Measurements from ENCODE around the gene RILP. TPM values are rescaled to one million over a fixed set of nuclear protein-coding genes. Genes with fewer than 3 reads are reported as not detected.

RILP gene
- total RNA-seq, 8 experiments from 2014 or later, result 0.58 to 3.1 (median 1.6) TPM

- WGBS, 10 experiments, result 80 to 100% (median 93%) methylated on average over 1 to 7 of the region's 8 CpGs; no CpG with 5 or more reads in 2 of the 10 experiments
- Histone ChIP-seq H3K27ac (no peak overlapping the region), H3K4me3 (no peak overlapping the region), H3K4me1 (replicated peaks in 1 of 2) (no peaks in the 10 kb centered on the region)
- no peak for ATAC-seq (replicated peaks in 6 of 8)
- in situ Hi-C loops (cut with MboI; ENCODE audit: low pct_unique_long_range_greater_than_20kb in 2 of 9, low sequenced_read_pairs in 9 of 9, unreplicated experiment in 9 of 9), result no loop called here
Measured at GRCh38 chr17:1598399-1599095, 51.1 kb downstream of the RILP start.

GRCh38 chr17:1597861-1598342, 51.8 kb downstream of the RILP start:
- 80 to 100% (median 94%) methylated on average over 1 to 12 of the region's 14 CpGs; no CpG with 5 or more reads in 3 of the 10 experiments for WGBS, 10 experiments
- ATAC-seq (replicated peaks in 6 of 8), result no peak
- in situ Hi-C loops (cut with MboI; ENCODE audit: low pct_unique_long_range_greater_than_20kb in 2 of 9, low sequenced_read_pairs in 9 of 9, unreplicated experiment in 9 of 9), result no loop called here
- Histone ChIP-seq H3K4me1 (replicated peaks in 1 of 2) (no peaks in the 10 kb centered on the region), H3K4me3 (no peak overlapping the region), H3K27ac (no peak overlapping the region)

Other genes starting within 250 kb of the RILP start
- gene YWHAE, start 249.6 kb downstream of the RILP start, total RNA-seq, result 100 to 1,000 TPM; 240 to 720 (median 456) TPM
- 10 to 100 TPM; 25.2 to 62.4 (median 40.1) TPM for gene CRK, start 193.6 kb downstream of the RILP start, total RNA-seq
- gene MYO1C, start 157.2 kb downstream of the RILP start, total RNA-seq, result 10 to 100 TPM in 4 of 8 experiments, 1 to 10 TPM in 4; 4.4 to 76.2 (median 16.8) TPM
- gene INPP5K, start 133.3 kb downstream of the RILP start, total RNA-seq, result 10 to 100 TPM; 10.3 to 28.6 (median 16.2) TPM
- 10 to 100 TPM; 22.5 to 52.1 (median 34.1) TPM for gene PITPNA, start 87.1 kb downstream of the RILP start, total RNA-seq
- 10 to 100 TPM in 6 of 8 experiments, 1 to 10 TPM in 2; 7.2 to 33.3 (median 25.2) TPM for gene SLC43A2, start 21.0 kb downstream of the RILP start, total RNA-seq
- gene SCARF1, start 4.1 kb downstream of the RILP start, total RNA-seq, result 1 to 10 TPM in 1 of 8 experiments, under 1 TPM in 7; 0.22 to 2.4 (median 0.50) TPM
- gene PRPF8, start 35.0 kb upstream of the RILP start, total RNA-seq, result 100 to 1,000 TPM in 5 of 8 experiments, 10 to 100 TPM in 3; 82.6 to 237 (median 135) TPM
- 1 to 10 TPM in 4 of 8 experiments, under 1 TPM in 4; 0.25 to 5.6 (median 1.7) TPM for gene TLCD2, start 60.5 kb upstream of the RILP start, total RNA-seq
- 10 to 100 TPM in 3 of 8 experiments, 1 to 10 TPM in 5; 4.0 to 26.2 (median 9.1) TPM for gene WDR81, start 74.8 kb upstream of the RILP start, total RNA-seq
- under 1 TPM; 0.11 to 0.63 (median 0.30) TPM for gene SERPINF2, start 93.0 kb upstream of the RILP start, total RNA-seq
- 100 to 1,000 TPM in 3 of 8 experiments, 10 to 100 TPM in 1, 1 to 10 TPM in 4; 4.0 to 435 (median 25.0) TPM for gene SERPINF1, start 112.2 kb upstream of the RILP start, total RNA-seq
- gene SMYD4, start 180.0 kb upstream of the RILP start, total RNA-seq, result 10 to 100 TPM in 4 of 8 experiments, 1 to 10 TPM in 4; 5.4 to 16.6 (median 9.8) TPM
- gene RPA1, start 180.1 kb upstream of the RILP start, total RNA-seq, result 10 to 100 TPM in 6 of 8 experiments, 1 to 10 TPM in 2; 7.9 to 52.8 (median 16.9) TPM

Measured in motor neuron (in vitro differentiated cells).